ENCODE measurements around the gene PCDHGB3.

- TF ChIP-seq CTCF (IDR thresholded peaks at IDR 0.05) (no peak), POLR2A (IDR thresholded peaks at IDR 0.05) (no peak)
Observed at GRCh38 chr5:141355641-141356040, 14.4 kb upstream of the PCDHGB3 start.

Data from lower leg skin (tissue), 3 donors.